Osteoblast (primary cell): ENCODE data around the gene BRPF3. TPM values are rescaled to one million over a fixed set of nuclear protein-coding genes. Genes with fewer than 3 reads are reported as not detected.

Experiments
- DNase-seq: peaks from one replicate; pipeline ENCODE4 v3.0.0; 2011; ENCODE audit warnings: low spot score, mixed read lengths; ENCODE audit not compliant: insufficient read length; ENCODE audit errors: missing footprints
- H2AFZ ChIP-seq: 2 replicates; pipeline ENCODE4 v1.6.0; 2011; ENCODE audit warnings: mild to moderate bottlenecking, low read length
- H3K27ac ChIP-seq: 2 replicates; pipeline ENCODE4 v1.5.1; 2011; ENCODE audit warnings: mild to moderate bottlenecking, low read depth, low read length, moderate library complexity
- H3K27me3 ChIP-seq: 2 replicates; pipeline ENCODE4 v1.6.0; 2012; ENCODE audit warnings: mild to moderate bottlenecking, control low read depth, inconsistent platforms, low read length, moderate library complexity; ENCODE audit not compliant: insufficient read depth
- H3K36me3 ChIP-seq: 2 replicates; pipeline ENCODE4 v1.5.1; 2011; ENCODE audit warnings: mild to moderate bottlenecking, low read length, control low read depth, moderate library complexity; ENCODE audit not compliant: insufficient read depth
- H3K4me1 ChIP-seq: 2 replicates; pipeline ENCODE4 v1.5.1; 2011; ENCODE audit warnings: mild to moderate bottlenecking, low read length, control low read depth, moderate library complexity; ENCODE audit not compliant: insufficient read depth
- H3K4me2 ChIP-seq: 2 replicates; pipeline ENCODE4 v1.6.0; 2011; ENCODE audit warnings: mild to moderate bottlenecking, low read length; ENCODE audit not compliant: insufficient read depth
- H3K4me3 ChIP-seq: fragments of 200-600 bp; sonication (generic); 3 replicates; pipeline ENCODE4 v1.5.1; 2012; ENCODE audit warnings: mild to moderate bottlenecking, low read length, inconsistent platforms; ENCODE audit not compliant: insufficient read depth
- H3K79me2 ChIP-seq: 2 replicates; pipeline ENCODE4 v1.6.0; 2012; ENCODE audit warnings: mild to moderate bottlenecking, low read length, control low read depth, inconsistent platforms; ENCODE audit not compliant: insufficient read depth
- H3K9me3 ChIP-seq: 2 replicates; pipeline ENCODE4 v1.5.1; 2011; ENCODE audit warnings: low read depth, low read length, control low read depth
- H4K20me1 ChIP-seq: 2 replicates; pipeline ENCODE4 v1.6.0; 2012; ENCODE audit warnings: mild to moderate bottlenecking, low read length, control low read depth; ENCODE audit not compliant: insufficient read depth
- CTCF ChIP-seq: IDR thresholded peaks from 2 replicates; pipeline ENCODE4 v1.5.1; 2011; ENCODE audit warnings: mild to moderate bottlenecking, low read depth, low read length, moderate library complexity; ENCODE audit errors: extremely low read depth
- total RNA-seq: library from RNA; depleted of rRNA; stranded (reverse); fragments of >200 nt; gene quantifications from 2 replicates; pipeline ENCODE4 v1.2.3, GENCODE V29; 2012

Gene BRPF3
- total RNA-seq, 1 donor: 18.8 TPM

DNA sequence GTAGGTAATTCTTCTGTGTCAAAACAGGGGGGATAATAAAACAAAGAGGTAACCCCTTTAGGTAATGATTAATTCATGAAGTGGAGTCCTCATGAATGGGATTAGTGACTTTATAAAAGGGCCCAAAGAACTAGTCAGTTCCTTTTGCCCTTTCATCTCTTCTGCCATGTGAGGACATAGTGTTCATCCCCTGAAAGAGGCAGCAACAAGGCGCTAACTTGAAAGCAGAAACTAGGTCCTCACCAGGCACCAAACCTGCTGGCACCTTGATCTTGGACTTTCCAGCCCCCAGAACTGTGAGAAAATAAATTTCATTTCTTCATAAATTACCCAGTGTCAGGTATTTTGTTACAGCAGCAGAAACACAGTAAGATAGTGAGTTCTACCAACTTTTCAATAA lies 16.4 kb upstream of the BRPF3 start:
- H2AFZ ChIP-seq: no peak overlapping the region
- H3K9me3 ChIP-seq: no peaks in the 10 kb centered on the region
- H3K4me1 ChIP-seq: no peaks in the 10 kb centered on the region
- no peak for DNase-seq
- no peak overlapping the region for H3K4me2 ChIP-seq
- no peaks in the 10 kb centered on the region for H3K27me3 ChIP-seq
- TF ChIP-seq CTCF: no peak
- no peaks in the 10 kb centered on the region for H4K20me1 ChIP-seq
- H3K36me3 ChIP-seq: no peaks in the 10 kb centered on the region
- H3K79me2 ChIP-seq: no peaks in the 10 kb centered on the region
- H3K27ac ChIP-seq: no peak overlapping the region
- no peak overlapping the region for H3K4me3 ChIP-seq

- no peaks in the 10 kb centered on the region for H3K27me3 ChIP-seq
- no peaks in the 10 kb centered on the region for H3K36me3 ChIP-seq
- no peaks in the 10 kb centered on the region for H3K9me3 ChIP-seq
- no peak overlapping the region for H3K4me2 ChIP-seq
- no peaks in the 10 kb centered on the region for H3K4me1 ChIP-seq
- no peak overlapping the region for H2AFZ ChIP-seq
- H3K27ac ChIP-seq: no peak overlapping the region
- TF ChIP-seq CTCF: no peak
- no peaks in the 10 kb centered on the region for H3K79me2 ChIP-seq
- H4K20me1 ChIP-seq: no peaks in the 10 kb centered on the region
- no peak for DNase-seq
- no peak overlapping the region for H3K4me3 ChIP-seq
Observed at GRCh38 chr6:36184311-36184710, 12.2 kb upstream of the BRPF3 start.

DNA sequence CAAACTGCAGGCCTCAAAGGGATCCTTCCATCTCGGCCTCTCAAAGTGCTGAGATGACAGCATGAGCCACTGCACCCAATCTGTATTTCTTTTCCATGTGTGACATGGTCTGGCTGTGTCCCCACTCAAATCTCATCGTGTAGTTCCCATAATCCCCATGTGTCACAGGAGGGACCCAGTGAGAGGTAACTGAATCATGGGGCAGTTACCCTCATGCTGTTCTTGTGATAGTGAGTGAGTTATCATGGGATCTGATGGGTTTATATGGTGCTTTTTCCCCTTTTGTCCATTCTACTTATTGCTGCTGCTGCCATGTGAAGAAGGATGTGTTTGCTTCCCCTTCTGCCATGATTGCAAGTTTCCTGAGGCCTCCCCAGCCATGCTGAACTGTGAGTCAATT lies 10.3 kb upstream of the BRPF3 start:
- no peaks in the 10 kb centered on the region for H3K4me1 ChIP-seq
- no peaks in the 10 kb centered on the region for H3K79me2 ChIP-seq
- no peak for TF ChIP-seq CTCF
- no peak overlapping the region for H3K27ac ChIP-seq
- H3K36me3 ChIP-seq: no peaks in the 10 kb centered on the region
- H3K27me3 ChIP-seq: no peaks in the 10 kb centered on the region
- no peak overlapping the region for H3K4me2 ChIP-seq
- no peak overlapping the region for H2AFZ ChIP-seq
- no peak overlapping the region for H3K4me3 ChIP-seq
- H3K9me3 ChIP-seq: no peaks in the 10 kb centered on the region
- no peak for DNase-seq
- H4K20me1 ChIP-seq: no peaks in the 10 kb centered on the region

- H3K36me3 ChIP-seq: no peaks in the 10 kb centered on the region
- H3K9me3 ChIP-seq: no peaks in the 10 kb centered on the region
- no peak overlapping the region for H3K4me2 ChIP-seq
- no peaks in the 10 kb centered on the region for H3K4me1 ChIP-seq
- H3K27me3 ChIP-seq: no peaks in the 10 kb centered on the region
- H3K4me3 ChIP-seq: no peak overlapping the region
- no peaks in the 10 kb centered on the region for H4K20me1 ChIP-seq
- H3K79me2 ChIP-seq: no peaks in the 10 kb centered on the region
- no peak for TF ChIP-seq CTCF
- no peak for DNase-seq
- H3K27ac ChIP-seq: no peak overlapping the region
- no peak overlapping the region for H2AFZ ChIP-seq
Observed at GRCh38 chr6:36187446-36187845, 9.1 kb upstream of the BRPF3 start.
